GM18505 (cell line): ENCODE data around the gene PRR12.
"Not testable (repeated sequence)": the region's sequence is repeated elsewhere in the genome, so short reads cannot be mapped to it uniquely, and the experiment has no call there.

Source experiments
- ATAC-seq: cut with Tn5 transposase; IDR thresholded peaks from one replicate; pipeline ENCODE4 v1.9.1; 2021; ENCODE audit not compliant: unreplicated experiment
- POLR2A ChIP-seq: IDR thresholded peaks from 4 replicates; pipeline ENCODE4 v1.6.1; 2011; ENCODE audit warnings: borderline replicate concordance; ENCODE audit not compliant: insufficient read depth, insufficient read length; ENCODE audit errors: extremely low read depth

PRR12 gene

GRCh38 chr19:49613374-49613773 lies 22.4 kb downstream of the PRR12 start:
- no peak for TF ChIP-seq POLR2A
- ATAC-seq, result no peak

- no peak for ATAC-seq
- TF ChIP-seq POLR2A, result no peak
These were observed 23.3 kb downstream of the PRR12 start for GRCh38 chr19:49614096-49614833.

GRCh38 chr19:49615861-49616260 lies 24.9 kb downstream of the PRR12 start:
- TF ChIP-seq POLR2A, result no peak
- ATAC-seq, result no peak

GRCh38 chr19:49616532-49616931 lies 25.6 kb downstream of the PRR12 start:
- no peak for TF ChIP-seq POLR2A
- ATAC-seq, result no peak

GRCh38 chr19:49616945-49617344 lies 26.0 kb downstream of the PRR12 start:
- no peak for ATAC-seq
- TF ChIP-seq POLR2A, result no peak

GRCh38 chr19:49617860-49618259 lies 26.9 kb downstream of the PRR12 start:
- ATAC-seq, result not testable (repeated sequence)

GRCh38 chr19:49624967-49625910 lies 34.3 kb downstream of the PRR12 start:
- no peak for ATAC-seq
- TF ChIP-seq POLR2A, result no peak

GRCh38 chr19:49626226-49626625 lies 35.2 kb downstream of the PRR12 start:
- no peak for ATAC-seq
- TF ChIP-seq POLR2A, result no peak

- TF ChIP-seq POLR2A, result no peak
- ATAC-seq, result no peak
These were observed 38.7 kb downstream of the PRR12 start for GRCh38 chr19:49629659-49630058.

- no peak for TF ChIP-seq POLR2A
- no peak for ATAC-seq
These were observed 40.1 kb downstream of the PRR12 start for GRCh38 chr19:49631014-49631588.

GRCh38 chr19:49631610-49632192 lies 40.7 kb downstream of the PRR12 start:
- TF ChIP-seq POLR2A, result no peak
- no peak for ATAC-seq

- ATAC-seq, result no peak
- TF ChIP-seq POLR2A, result no peak
These were observed 41.6 kb downstream of the PRR12 start for GRCh38 chr19:49632576-49632975.

- ATAC-seq, result not testable (repeated sequence)
These were observed 42.3 kb downstream of the PRR12 start for GRCh38 chr19:49633273-49633672.
